Epithelial cell of prostate (primary cell): ENCODE results near the gene NKD2.

Experiments used
- DNase-seq: peaks from one replicate; pipeline ENCODE4 v3.0.0-alpha.2; 2011; ENCODE audit warnings: low read depth, low spot score
- H3K27ac ChIP-seq: fragments of 450-650 bp; 2 replicates; pipeline ENCODE4 v1.5.1; 2017; ENCODE audit warnings: mild to moderate bottlenecking

NKD2 gene

GRCh38 chr5:1065891-1066650, 57.5 kb downstream of the NKD2 start:
- no peak for DNase-seq

GRCh38 chr5:1066676-1067075, 58.1 kb downstream of the NKD2 start:
- no peak for DNase-seq
- H3K27ac ChIP-seq: no peak overlapping the region

More at GRCh38 chr5:1065891-1066650, 57.5 kb downstream of the NKD2 start:
- H3K27ac ChIP-seq: no peak overlapping the region

- no peak for DNase-seq
- H3K27ac ChIP-seq: no peak overlapping the region
These were observed 58.8 kb downstream of the NKD2 start for GRCh38 chr5:1067141-1068121.

GRCh38 chr5:1068204-1068894, 59.7 kb downstream of the NKD2 start:
- no peak overlapping the region for H3K27ac ChIP-seq
- DNase-seq: no peak

- H3K27ac ChIP-seq: no peak overlapping the region
- no peak for DNase-seq
These were observed 60.5 kb downstream of the NKD2 start for GRCh38 chr5:1068895-1069719.

GRCh38 chr5:1069720-1070088, 61.1 kb downstream of the NKD2 start:
- DNase-seq: no peak
- no peak overlapping the region for H3K27ac ChIP-seq

DNA sequence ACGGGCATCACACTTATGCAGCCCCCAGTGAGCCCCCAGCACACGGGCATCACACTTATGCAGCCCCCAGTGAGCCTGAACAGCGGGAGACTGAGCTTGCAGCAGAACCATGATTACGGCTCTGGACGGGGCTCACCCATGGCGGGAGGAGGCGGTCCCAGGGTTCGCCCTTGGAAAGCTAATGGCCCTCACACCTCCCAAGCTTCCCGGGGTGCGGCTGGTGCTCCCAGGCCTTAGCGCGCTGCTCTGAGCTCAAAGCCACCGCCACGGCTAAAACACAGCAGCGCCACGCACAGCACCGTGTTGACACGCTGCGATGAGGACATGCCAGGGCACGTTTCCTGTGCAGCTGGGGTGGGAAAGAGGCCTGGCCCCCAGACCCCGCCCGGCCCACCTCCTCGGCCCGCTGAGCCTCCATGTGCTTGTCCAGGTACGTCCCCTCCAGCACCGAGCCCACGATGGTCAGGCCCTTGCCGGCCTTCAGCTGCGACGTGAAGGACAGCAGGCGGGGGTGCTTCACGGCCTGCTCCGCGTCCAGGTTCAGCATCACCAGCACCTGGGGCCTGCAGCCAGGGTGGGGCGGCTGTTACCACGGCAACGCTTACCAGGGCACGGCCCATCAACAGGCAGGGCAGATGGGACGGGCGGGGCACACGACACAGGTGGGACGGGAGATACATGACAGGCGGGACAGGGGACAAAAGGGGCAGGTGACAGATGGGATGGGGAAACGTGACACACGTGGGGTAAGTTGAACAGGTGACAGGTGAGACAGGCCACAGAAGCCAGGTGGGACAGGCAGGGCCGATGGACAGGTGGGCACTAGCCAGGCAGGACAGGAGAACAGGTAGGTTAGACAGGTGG, 64.9 kb downstream of the NKD2 start:
- DNase-seq: no peak
- no peak overlapping the region for H3K27ac ChIP-seq

GRCh38 chr5:1074226-1074625, 65.6 kb downstream of the NKD2 start:
- no peak for DNase-seq
- no peak overlapping the region for H3K27ac ChIP-seq

GRCh38 chr5:1074816-1075554, 66.4 kb downstream of the NKD2 start:
- no peak for DNase-seq
- no peak overlapping the region for H3K27ac ChIP-seq

- no peak for DNase-seq
- H3K27ac ChIP-seq: no peak overlapping the region
These were observed 66.9 kb downstream of the NKD2 start for GRCh38 chr5:1075555-1075881.

DNA sequence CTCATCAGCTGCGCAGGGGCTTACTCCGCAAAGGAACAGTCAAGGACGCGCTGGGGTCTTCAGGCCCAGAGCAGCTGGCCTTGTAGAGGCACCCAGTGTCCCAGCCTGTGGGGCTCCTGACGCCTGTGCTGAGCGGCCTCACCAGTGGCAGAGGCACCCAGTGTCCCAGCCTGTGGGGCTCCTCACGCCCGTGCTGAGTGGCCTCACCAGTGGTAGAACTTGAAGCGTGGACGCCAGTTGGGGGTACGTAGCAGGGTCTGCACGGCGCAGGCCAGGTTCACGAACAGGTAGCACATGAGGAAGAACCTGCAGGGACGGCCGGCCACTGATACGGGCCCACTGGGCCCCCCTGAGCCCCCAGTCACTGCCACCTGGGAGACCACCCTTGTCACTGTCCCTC, 67.3 kb downstream of the NKD2 start:
- H3K27ac ChIP-seq: no peak overlapping the region
- DNase-seq: no peak

- H3K27ac ChIP-seq: no peak overlapping the region
- DNase-seq: no peak
These were observed 67.8 kb downstream of the NKD2 start for GRCh38 chr5:1076406-1076805.

- no peak overlapping the region for H3K27ac ChIP-seq
- DNase-seq: no peak
These were observed 68.4 kb downstream of the NKD2 start for GRCh38 chr5:1077026-1077425.

GRCh38 chr5:1077491-1078020, 69.0 kb downstream of the NKD2 start:
- no peak overlapping the region for H3K27ac ChIP-seq
- DNase-seq: no peak

- no peak overlapping the region for H3K27ac ChIP-seq
- DNase-seq: no peak
These were observed 69.6 kb downstream of the NKD2 start for GRCh38 chr5:1078206-1078605.

GRCh38 chr5:1078851-1079250, 70.2 kb downstream of the NKD2 start:
- DNase-seq: no peak
- no peak overlapping the region for H3K27ac ChIP-seq

- H3K27ac ChIP-seq: no peak overlapping the region
- DNase-seq: no peak
These were observed 70.9 kb downstream of the NKD2 start for GRCh38 chr5:1079486-1079885.

DNA sequence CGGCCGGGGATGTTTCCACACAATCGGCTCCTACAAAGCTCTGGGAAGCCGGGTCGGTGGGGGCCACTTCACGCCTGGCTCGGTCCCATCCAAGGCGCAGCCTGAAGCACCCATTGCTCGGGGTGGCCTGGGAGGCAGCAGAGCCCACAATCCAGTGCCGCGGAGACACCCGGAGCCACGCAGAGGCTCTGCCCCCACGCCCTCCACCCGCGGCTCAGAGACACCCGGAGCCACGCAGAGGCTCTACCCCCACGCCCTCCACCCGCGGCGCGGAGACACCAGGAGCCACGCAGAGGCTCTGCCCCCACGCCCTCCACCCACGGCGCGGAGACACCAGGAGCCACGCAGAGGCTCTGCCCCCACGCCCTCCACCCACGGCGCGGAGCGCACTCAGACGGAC, 71.4 kb downstream of the NKD2 start:
- no peak for DNase-seq
- no peak overlapping the region for H3K27ac ChIP-seq
